Stimulated activated CD4-positive, alpha-beta T cell treated with anti-CD3 and anti-CD28 coated beads, Interleukin-2, amount 100 ng/mL, for 4 hours (primary cell): ENCODE measurements around the gene ACO1.
A peak's percentile ranks its signal among the peaks of the same experiment; 100 is the strongest.

ENCODE experiments used
- DNase-seq: peaks from one replicate; pipeline ENCODE4 v3.0.0-alpha.2; 2020; ENCODE audit warnings: low read depth

The ACO1 gene

GRCh38 chr9:32422237-32422806 is 37.9 kb downstream of the ACO1 start:
- DNase-seq: no peak

GRCh38 chr9:32423371-32423770 is 38.9 kb downstream of the ACO1 start:
- DNase-seq: no peak

GRCh38 chr9:32424616-32425015 is 40.2 kb downstream of the ACO1 start:
- DNase-seq: no peak

- no peak for DNase-seq
Measured at GRCh38 chr9:32426278-32426939, 42.0 kb downstream of the ACO1 start.

- no peak for DNase-seq
Measured at GRCh38 chr9:32427111-32427873, 42.8 kb downstream of the ACO1 start.

- no peak for DNase-seq
Measured at GRCh38 chr9:32430720-32431119, 46.3 kb downstream of the ACO1 start.

GRCh38 chr9:32431196-32431595 is 46.8 kb downstream of the ACO1 start:
- DNase-seq: no peak

- DNase-seq: peak; percentile 24
Measured at GRCh38 chr9:32431940-32432555, 47.6 kb downstream of the ACO1 start.

GRCh38 chr9:32434892-32435291 is 50.4 kb downstream of the ACO1 start:
- DNase-seq: no peak

- DNase-seq: no peak
Measured at GRCh38 chr9:32441678-32442077, 57.2 kb downstream of the ACO1 start.

GRCh38 chr9:32442433-32442832 is 58.0 kb downstream of the ACO1 start:
- no peak for DNase-seq

GRCh38 chr9:32449969-32450368 is 65.5 kb downstream of the ACO1 start:
- no peak for DNase-seq

GRCh38 chr9:32454280-32454679 is 69.8 kb downstream of the ACO1 start:
- no peak for DNase-seq

- DNase-seq: no peak
Measured at GRCh38 chr9:32455738-32456137, 71.3 kb downstream of the ACO1 start.

- no peak for DNase-seq
Measured at GRCh38 chr9:32456564-32456963, 72.1 kb downstream of the ACO1 start.

GRCh38 chr9:32463500-32464293 is 79.3 kb downstream of the ACO1 start:
- no peak for DNase-seq

GRCh38 chr9:32468740-32469139 is 84.3 kb downstream of the ACO1 start:
- DNase-seq: no peak

- no peak for DNase-seq
Measured at GRCh38 chr9:32472344-32472743, 87.9 kb downstream of the ACO1 start.

GRCh38 chr9:32483343-32483742 is 98.9 kb downstream of the ACO1 start:
- no peak for DNase-seq

GRCh38 chr9:32486839-32487562 is 102.6 kb downstream of the ACO1 start:
- DNase-seq: no peak

- DNase-seq: no peak
Measured at GRCh38 chr9:32487981-32488380, 103.5 kb downstream of the ACO1 start.
